NCI-H2171 treated with DMSO at 0.1 percent for 48 hours (cell line): ENCODE results near the gene TRAPPC2L.

ENCODE experiments used
- DNase-seq: peaks from one replicate; lab custom pipeline; 2025; lab: John Stamatoyannopoulos, UW

Gene TRAPPC2L

DNA sequence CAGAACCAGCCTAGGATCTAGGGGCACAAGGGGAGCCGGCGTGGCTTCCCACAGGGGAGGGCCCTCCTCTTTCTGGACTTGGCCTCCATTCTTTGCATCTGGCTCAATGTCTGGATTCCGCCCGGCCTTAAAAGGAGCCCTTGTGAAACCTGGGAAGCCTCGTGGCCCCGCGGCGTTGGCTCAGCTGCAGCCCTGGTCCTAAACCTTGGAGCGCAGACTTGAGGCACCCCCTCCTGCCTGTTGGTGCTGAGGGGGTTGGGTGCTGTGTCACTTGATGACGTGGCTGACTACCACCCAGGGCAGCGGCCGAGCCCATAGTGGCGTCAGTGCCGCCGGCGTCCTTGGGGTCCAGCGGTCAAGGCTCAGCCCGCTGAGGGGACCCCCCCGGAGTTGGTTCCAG is 4.4 kb downstream of the TRAPPC2L start:
- no peak for DNase-seq

DNA sequence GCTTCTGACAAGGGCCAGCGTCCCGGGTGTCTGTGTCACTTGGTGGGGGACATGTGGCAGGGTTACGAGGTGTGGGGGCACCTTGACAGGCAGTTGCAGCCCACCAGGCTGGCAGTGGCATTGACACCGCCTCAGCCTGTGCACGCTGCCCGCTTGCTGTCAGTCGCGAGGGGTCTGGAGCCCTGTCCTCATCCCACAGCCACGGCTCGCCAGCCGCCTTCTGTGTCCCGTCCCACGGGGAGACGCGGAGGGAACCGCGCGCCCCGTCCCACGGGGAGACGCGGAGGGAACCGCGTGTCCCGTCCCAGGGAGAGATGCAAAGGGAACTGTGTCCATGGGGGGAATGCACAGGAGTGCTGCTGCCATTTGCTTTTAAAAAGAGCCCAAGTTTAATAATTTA is 6.0 kb downstream of the TRAPPC2L start:
- DNase-seq, result no peak

- no peak for DNase-seq
Observed at GRCh38 chr16:88863426-88863825, 6.5 kb downstream of the TRAPPC2L start.

DNA sequence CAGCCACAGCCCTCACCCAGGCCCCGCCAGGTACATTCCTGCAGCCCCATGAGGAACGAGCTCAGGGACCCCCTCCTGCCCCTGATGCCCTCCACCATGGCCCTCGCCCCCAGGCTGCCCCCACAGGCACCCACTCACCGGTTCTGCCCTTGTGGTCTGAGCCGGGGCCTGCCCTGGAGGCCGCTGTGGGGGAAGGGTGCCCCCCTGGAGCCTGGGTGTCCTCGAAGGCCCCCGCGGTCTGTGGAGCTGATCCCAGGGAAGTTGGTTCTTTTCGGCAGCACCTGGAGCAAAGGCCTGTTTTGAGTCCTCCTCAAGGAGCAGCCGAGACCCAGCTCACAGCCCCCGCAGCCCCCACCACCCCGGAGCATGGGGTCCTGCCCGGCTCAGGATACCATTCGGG is 7.2 kb downstream of the TRAPPC2L start:
- no peak for DNase-seq

DNA sequence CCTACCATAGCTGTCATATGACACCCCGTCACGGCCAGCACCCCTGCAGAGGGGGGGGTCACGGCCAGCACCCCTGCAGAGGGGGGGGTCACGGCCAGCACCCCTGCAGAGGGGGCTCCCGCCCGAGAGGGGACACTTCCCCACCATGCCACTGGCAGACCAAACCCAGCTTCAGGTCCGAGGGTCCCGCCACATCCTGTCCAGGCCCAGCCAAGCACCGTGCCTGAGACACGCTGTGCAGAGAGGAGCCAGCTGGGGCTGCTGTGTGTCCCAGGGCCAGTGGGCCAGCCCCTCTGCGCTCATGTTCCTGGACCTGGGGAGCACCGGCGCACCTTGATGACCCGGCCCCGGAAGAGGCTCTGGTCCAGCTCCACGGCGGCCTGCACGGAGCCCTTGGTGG is 7.6 kb downstream of the TRAPPC2L start:
- no peak for DNase-seq

GRCh38 chr16:88865310-88865709 is 8.4 kb downstream of the TRAPPC2L start:
- DNase-seq, result no peak

GRCh38 chr16:88865742-88866141 is 8.8 kb downstream of the TRAPPC2L start:
- DNase-seq, result no peak

DNA sequence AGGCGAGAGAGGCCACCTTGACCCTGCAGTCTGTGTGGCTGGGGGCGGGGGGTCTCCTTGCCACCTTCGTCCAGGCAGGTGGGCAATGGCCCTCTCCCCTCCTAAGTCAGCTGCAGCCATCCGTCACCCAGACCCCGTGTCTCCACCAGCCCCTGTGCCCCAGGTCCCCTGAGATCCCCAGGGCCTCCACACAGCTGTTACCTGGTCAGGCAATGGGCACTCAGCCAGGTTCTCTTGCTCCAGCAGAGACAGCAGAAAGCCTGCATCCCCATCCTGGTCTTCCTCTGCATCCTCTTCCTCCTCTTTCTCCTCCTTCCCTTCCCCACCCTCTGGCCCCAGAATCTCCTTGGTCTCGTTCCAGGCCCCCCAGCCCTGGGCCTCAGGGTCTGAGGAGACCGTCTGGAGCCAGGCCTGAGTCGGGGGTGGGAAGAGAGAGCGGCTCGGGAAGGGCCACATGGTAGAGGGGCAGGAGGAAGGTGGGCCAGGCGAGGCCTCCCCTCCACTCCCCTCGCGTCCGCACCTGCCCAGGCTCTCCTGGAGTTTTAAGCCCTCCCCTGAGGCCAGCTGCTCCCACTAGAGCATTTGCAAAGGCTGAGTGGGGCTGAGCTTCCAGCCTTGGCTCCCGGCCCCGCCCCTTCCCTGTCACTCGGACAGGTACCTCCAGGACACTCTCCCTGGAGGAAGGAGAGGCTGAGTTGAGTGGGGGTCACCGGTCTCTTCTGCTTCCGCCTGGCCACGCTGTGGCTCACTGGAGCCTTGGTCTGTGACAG is 9.4 kb downstream of the TRAPPC2L start, which contains the start of gene PABPN1L:
Gene PABPN1L (minus strand): TSS at position 510 of the 770 bp plus-strand sequence. CDS start 54 bp downstream, at position 456.
- DNase-seq, result peak; percentile 71

DNA sequence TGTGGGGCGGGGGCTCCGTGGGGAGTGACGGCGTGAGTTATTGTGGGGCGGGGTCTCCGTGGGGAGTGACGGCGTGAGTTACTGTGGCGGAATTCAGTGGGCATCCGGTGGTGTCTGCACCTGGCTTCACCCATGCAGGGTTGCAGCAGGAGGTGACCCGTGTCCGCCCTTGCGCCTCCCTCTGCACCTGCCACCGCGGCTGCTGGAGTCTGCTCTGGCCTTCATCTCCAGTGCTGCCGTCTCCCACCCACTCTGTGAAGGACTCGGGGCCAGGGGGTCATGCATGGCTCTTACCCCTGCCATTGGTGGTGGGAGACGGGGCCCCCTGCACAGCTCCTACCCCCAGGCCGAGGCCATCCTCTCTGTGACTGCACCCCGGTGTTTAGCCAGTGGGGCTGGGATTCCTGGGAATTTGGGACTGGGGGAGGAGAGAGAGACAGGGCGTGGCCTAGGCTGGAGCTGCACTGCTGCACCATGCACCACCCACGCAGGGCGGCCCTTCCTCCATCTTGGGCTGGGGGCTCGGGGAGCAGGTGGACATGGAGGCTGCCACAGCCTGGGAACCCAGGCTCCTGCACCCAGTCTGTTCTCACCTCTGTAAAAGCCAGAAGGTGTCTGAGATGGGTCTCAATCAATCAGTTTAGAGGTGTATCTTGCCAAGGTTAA is 10.8 kb downstream of the TRAPPC2L start:
- DNase-seq, result peak; percentile 7

DNA sequence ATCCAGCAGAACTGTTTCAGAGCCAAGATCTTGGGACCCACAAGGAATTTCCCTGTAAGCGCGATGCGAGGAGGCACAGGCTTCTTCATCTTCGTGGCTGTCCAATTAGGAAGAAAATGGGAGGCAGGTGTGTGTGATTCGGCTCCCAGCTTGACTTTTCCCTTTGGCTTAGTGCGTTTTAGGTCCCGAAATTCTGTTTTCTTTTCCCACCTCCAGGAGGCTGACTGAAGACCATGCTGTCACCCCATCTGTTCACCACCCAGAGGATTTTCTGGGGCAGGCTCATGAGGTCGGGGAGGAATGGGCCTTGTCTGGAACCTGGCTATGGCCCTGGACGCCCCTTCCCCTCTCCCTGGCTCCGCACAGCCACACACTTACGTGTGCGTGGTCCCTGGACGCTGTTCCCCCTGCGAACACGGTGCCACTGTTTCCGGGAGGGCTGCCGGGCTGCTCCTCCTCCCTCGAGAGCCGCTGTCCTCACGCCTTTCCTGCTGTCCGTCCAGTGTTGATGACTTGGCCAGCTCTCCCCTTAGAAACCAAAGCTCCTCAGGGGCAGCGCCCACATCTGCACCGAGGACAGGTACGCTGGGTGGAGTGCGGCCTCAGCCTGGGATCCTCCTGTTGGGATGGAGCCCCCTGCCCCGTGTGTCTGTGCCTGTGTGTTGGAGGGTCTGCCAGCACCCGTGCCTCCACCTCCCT is 12.2 kb downstream of the TRAPPC2L start:
- DNase-seq, result peak; percentile 84

DNA sequence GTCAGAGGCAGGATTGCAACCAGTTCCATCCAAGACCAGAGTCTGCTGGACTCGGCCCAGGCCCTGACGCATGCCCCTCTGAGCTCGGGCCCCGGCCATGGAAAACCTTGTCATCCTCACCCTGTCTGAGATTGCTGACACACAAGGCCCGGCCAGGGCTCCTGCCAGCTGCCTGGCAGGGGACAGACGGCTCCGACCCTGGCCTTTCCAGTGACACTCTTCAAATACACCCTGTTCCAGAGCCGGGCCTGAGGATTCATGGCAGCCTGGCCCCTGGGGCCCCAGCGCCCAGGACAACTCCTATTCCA is 12.7 kb downstream of the TRAPPC2L start:
- DNase-seq, result no peak

DNA sequence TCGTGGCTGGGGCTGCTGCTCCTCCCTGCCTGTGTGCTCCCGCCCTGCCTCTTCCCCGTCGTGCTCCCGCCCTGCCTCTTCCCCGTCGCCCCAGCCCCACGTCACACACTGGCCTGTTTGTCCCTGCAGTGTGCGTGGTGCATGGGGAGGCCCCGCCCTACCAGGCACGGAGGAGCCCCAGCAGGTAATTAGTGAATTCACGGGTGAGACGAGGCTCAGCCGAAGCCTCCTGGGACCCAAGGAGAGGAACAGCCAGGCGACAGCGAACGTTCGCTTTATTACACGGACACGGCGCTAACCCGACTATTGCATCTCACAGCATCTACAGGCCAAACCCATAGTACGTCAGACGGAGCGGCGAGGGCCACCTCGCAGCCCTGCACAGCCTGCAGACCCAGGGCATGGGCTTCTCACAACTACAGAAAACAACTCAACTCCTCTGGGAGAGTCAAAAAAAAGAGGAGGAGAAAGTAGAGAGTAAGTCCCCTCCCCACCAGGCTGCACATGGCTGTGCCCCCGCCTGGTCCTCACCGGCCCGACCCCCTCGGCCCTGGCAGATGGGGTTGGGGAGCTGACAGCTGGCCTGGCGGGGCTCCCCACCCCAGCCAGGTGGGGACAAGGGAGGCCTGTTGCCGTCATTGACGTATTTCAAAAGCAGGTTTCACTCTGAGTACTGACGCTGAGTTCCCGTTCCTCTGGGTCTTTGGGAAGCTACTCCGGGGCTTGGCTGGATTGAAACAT is 13.9 kb downstream of the TRAPPC2L start:
- DNase-seq, result peak; percentile 99

DNA sequence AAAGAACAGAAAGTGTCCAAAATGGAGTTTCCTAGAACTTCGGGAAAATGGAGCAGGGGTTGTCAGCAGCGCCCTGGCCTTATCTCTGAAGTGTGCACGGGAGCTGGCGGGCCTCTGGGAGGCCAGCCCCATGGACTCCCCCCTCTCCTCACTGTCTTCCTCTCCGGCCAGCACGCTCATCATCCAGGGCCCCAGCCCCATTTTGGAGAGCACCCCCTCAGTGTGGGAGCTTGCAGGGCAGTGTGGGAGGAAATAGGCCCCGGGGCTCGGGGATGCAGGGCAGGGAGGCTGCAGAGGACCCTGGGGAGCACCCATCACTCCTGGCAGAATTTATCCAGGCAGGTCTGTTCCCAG is 14.4 kb downstream of the TRAPPC2L start:
- DNase-seq, result peak; percentile 68

DNA sequence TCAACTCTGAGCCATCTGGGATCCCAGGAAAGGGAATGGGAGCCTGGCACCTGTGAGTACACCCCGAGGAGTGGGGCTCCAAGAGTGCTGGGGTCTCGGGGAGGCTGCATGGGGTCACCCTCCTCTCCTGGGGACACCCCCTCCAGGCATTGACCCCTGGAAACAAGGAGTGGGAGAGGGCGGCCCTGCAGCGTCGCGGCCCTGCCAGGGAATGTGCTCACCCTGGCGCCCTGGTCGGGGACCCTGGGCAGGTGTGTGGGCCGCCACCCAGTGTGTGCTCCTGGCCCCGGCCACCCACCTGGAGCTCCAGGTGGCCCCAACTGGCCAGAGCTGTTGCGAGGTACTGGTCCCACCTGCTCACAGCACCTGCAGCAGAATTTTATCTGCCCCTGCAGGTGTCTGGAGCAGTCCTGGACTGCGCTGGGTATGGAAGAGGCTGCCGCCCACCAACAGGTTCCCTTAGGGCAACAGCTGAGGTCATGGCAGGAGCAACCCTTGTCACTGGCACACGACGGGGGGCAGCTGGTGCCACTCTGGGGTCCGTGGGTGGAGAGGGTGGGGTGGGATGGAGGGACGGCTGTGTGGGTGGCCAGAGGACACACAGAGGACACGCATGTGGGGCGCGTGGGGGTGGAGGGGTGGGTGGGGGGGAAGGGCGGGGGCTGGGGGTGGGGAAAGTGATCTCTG is 14.9 kb downstream of the TRAPPC2L start:
- peak; percentile 30 for DNase-seq

- no peak for DNase-seq
Observed at GRCh38 chr16:88872650-88873331, 15.9 kb downstream of the TRAPPC2L start.

DNA sequence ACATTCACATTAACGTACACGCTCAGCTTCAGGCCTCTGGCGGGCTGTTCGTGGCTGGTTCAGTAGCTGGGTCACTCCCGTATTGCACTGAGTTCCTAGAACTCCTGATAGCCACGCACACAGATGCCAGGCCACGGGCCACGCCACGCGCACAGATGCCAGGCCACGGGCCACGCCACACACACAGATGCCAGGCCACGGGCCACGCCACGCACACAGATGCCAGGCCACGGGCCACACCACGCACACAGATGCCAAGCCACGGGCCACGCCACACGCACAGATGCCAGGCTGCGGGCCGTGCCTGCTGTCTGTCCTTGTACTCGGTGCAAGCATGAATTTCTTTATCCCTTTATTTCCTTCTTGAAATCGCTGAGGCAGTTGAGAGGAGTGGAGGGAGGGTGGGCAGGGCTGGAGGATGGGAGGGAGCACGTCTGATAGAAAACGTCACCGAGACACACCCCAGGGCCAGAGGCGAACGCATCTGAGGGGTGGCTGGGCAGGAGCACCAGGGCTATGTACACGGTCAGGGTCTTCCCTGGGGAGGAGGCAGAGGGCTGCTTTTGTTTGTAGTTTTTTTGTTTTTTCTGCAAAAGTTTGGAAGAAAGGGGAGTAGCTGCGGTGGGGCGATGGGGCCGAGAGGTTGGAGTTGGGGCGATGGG is 18.1 kb downstream of the TRAPPC2L start:
- DNase-seq, result no peak

GRCh38 chr16:88875703-88876234 is 18.8 kb downstream of the TRAPPC2L start:
- no peak for DNase-seq

GRCh38 chr16:88876942-88877526 is 20.1 kb downstream of the TRAPPC2L start:
- DNase-seq, result no peak

DNA sequence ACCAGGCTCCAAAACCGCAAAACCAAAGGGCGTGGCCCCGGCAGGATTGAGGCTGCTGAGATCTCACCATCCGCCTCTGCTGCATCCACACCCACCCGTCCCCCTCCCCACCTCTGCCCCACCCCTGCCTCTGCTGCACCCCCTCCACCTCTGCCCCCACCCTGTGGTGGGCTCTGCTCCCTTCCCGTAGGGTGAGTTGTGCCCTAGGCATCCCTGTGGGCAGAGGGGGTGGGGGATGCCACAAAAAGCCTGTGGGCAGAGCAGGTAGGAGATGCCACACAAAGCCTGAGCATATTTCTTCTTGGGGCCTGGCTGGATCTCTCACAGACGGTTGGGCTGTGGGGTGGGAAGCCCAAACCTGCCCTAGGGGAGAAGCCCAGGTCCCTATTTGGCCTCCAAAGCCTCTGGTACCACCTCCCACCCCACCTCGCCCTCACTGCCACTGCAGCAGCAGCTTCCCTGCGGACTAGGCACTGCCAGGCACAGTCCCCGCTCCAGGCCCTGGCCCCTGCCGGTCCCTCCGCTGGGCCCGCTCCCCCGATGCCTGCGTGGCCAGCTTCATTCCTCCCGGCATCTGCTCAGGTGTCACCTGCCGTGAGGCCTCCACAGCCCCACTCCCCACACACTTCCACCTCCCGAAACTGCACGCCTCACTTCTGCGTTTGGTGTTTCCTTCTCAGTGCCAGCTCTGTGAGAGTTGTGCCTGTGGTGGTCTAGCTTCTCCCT is 20.8 kb downstream of the TRAPPC2L start:
- DNase-seq, result no peak
